ENCODE results near the gene SCN1B. TPM values are rescaled to one million over a fixed set of nuclear protein-coding genes. Genes with fewer than 3 reads are reported as not detected.

Gene SCN1B
- total and polyA plus RNA-seq, 2 of the 13 experiments (the other 11 are each of a cell fraction or from before 2014, with no cell fraction given) = 2.7 to 20.1 TPM

DNA sequence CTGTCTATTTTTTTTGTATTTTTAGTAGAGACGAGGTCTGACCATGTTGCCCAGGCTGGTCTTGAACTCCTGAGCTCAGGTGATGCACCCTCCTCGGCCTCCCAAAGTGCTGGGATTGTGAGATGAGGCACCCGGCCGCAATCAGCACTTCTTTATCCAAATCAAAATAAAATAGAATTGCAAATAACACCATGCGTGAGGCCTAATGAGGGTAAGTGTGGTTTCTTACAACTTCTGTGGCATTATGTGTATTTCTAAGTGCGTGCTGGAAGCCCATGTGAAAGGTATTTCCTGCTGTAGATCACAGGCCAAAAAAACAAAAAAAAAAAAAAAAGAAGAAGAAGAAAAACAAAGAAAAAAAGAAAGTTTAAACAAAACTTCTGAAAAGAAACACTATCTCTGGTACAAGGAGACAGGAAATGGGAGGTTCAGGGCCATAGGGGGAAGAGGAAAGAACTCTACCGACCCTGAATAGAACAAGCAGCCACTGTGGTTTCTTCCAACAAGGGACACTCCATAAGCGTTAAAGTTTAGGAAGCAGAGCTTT lies 33.1 kb upstream of the SCN1B start (continued):
- TF ChIP-seq KLF13 (CRISPR knock-in tag; IDR thresholded peaks at IDR 0.05) (no peak), RARG (CRISPR knock-in tag; IDR thresholded peaks at IDR 0.05; ENCODE audit: low read depth) (no peak), ETV5 (CRISPR knock-in tag; IDR thresholded peaks at IDR 0.05; ENCODE audit: borderline replicate concordance) (peak; percentile 80; the same call in 1 of the 2 replicates), FOXP1 (IDR thresholded peaks at IDR 0.05) (no peak), FOXP1 (CRISPR knock-in tag; IDR thresholded peaks at IDR 0.05) (peak; percentile 46; the same call in 1 of the 2 replicates), RARA (CRISPR knock-in tag; IDR thresholded peaks at IDR 0.05) (peak; percentile 21; the same call in 1 of the 2 replicates), TCF7 (IDR thresholded peaks at IDR 0.05; ENCODE audit: low read depth) (peak; percentile 71), SIX4 (CRISPR knock-in tag; IDR thresholded peaks at IDR 0.05) (no peak), ZMYM2 (CRISPR knock-in tag; IDR thresholded peaks at IDR 0.05) (0 out of 2 replicates have a peak, but pooled peaks have one; percentile 35), ZNF792 (CRISPR knock-in tag; IDR thresholded peaks at IDR 0.05) (peak; percentile 94), RBM22 (optimal IDR thresholded peaks at IDR 0.05; ENCODE audit: low read length) (no peak), NR2F6 (IDR thresholded peaks at IDR 0.05) (no peak; the same call in 1 of the 2 replicates), NR2F6 (CRISPR knock-in tag; IDR thresholded peaks at IDR 0.05) (peak; percentile 13; the same call in 1 of the 2 replicates), ZNF354B (CRISPR knock-in tag; IDR thresholded peaks at IDR 0.05) (no peak), ZNF207 (IDR thresholded peaks at IDR 0.05; ENCODE audit: borderline replicate concordance) (no peak), ZNF75D (CRISPR knock-in tag; IDR thresholded peaks at IDR 0.05; ENCODE audit: borderline replicate concordance) (no peak), GTF3A (CRISPR knock-in tag; conservative IDR thresholded peaks at IDR 0.05) (no peak), SOX5 (CRISPR knock-in tag; IDR thresholded peaks at IDR 0.05; ENCODE audit: borderline replicate concordance) (peak; percentile 64; the same call in 1 of the 2 replicates), CCDC6 (CRISPR knock-in tag; IDR thresholded peaks at IDR 0.05) (no peak), THAP11 (CRISPR knock-in tag; IDR thresholded peaks at IDR 0.05) (0 out of 2 replicates have a peak, but pooled peaks have one; percentile 14), FOXJ3 (CRISPR knock-in tag; IDR thresholded peaks at IDR 0.05; ENCODE audit: borderline replicate concordance) (0 out of 2 replicates have a peak, but pooled peaks have one; percentile 18), SRSF1 (optimal IDR thresholded peaks at IDR 0.05; ENCODE audit: low read depth, low read length) (no peak)
- TF ChIP-seq, protein P1, sequence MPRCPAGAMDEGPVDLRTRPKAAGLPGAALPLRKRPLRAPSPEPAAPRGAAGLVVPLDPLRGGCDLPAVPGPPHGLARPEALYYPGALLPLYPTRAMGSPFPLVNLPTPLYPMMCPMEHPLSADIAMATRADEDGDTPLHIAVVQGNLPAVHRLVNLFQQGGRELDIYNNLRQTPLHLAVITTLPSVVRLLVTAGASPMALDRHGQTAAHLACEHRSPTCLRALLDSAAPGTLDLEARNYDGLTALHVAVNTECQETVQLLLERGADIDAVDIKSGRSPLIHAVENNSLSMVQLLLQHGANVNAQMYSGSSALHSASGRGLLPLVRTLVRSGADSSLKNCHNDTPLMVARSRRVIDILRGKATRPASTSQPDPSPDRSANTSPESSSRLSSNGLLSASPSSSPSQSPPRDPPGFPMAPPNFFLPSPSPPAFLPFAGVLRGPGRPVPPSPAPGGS (CRISPR knock-in tag; IDR thresholded peaks at IDR 0.05) = no peak
- TF ChIP-seq, protein P2, sequence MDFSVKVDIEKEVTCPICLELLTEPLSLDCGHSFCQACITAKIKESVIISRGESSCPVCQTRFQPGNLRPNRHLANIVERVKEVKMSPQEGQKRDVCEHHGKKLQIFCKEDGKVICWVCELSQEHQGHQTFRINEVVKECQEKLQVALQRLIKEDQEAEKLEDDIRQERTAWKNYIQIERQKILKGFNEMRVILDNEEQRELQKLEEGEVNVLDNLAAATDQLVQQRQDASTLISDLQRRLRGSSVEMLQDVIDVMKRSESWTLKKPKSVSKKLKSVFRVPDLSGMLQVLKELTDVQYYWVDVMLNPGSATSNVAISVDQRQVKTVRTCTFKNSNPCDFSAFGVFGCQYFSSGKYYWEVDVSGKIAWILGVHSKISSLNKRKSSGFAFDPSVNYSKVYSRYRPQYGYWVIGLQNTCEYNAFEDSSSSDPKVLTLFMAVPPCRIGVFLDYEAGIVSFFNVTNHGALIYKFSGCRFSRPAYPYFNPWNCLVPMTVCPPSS (IDR thresholded peaks at IDR 0.05) = no peak
- TF ChIP-seq, protein P3, sequence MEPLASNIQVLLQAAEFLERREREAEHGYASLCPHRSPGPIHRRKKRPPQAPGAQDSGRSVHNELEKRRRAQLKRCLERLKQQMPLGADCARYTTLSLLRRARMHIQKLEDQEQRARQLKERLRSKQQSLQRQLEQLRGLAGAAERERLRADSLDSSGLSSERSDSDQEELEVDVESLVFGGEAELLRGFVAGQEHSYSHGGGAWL (CRISPR knock-in tag; IDR thresholded peaks at IDR 0.05) = no peak
- TF ChIP-seq, protein P4, sequence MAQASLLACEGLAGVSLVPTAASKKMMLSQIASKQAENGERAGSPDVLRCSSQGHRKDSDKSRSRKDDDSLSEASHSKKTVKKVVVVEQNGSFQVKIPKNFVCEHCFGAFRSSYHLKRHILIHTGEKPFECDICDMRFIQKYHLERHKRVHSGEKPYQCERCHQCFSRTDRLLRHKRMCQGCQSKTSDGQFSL (CRISPR knock-in tag; IDR thresholded peaks at IDR 0.05) = no peak
- TF ChIP-seq, protein P5, sequence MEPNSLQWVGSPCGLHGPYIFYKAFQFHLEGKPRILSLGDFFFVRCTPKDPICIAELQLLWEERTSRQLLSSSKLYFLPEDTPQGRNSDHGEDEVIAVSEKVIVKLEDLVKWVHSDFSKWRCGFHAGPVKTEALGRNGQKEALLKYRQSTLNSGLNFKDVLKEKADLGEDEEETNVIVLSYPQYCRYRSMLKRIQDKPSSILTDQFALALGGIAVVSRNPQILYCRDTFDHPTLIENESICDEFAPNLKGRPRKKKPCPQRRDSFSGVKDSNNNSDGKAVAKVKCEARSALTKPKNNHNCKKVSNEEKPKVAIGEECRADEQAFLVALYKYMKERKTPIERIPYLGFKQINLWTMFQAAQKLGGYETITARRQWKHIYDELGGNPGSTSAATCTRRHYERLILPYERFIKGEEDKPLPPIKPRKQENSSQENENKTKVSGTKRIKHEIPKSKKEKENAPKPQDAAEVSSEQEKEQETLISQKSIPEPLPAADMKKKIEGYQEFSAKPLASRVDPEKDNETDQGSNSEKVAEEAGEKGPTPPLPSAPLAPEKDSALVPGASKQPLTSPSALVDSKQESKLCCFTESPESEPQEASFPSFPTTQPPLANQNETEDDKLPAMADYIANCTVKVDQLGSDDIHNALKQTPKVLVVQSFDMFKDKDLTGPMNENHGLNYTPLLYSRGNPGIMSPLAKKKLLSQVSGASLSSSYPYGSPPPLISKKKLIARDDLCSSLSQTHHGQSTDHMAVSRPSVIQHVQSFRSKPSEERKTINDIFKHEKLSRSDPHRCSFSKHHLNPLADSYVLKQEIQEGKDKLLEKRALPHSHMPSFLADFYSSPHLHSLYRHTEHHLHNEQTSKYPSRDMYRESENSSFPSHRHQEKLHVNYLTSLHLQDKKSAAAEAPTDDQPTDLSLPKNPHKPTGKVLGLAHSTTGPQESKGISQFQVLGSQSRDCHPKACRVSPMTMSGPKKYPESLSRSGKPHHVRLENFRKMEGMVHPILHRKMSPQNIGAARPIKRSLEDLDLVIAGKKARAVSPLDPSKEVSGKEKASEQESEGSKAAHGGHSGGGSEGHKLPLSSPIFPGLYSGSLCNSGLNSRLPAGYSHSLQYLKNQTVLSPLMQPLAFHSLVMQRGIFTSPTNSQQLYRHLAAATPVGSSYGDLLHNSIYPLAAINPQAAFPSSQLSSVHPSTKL (CRISPR knock-in tag; IDR thresholded peaks at IDR 0.05) = 0 out of 2 replicates have a peak, but pooled peaks have one; percentile 2
